Measurements from ENCODE around the gene SCNN1A. TPM values are rescaled to one million over a fixed set of nuclear protein-coding genes. Genes with fewer than 3 reads are reported as not detected.

The SCNN1A gene
- total and polyA plus RNA-seq, 2 of the 4 experiments (the other 2 are of a cell fraction), result 0.41 TPM; not detected in 1

GRCh38 chr12:6374028-6374785 lies 1.2 kb downstream of the SCNN1A start:
- TF ChIP-seq MAFK (IDR thresholded peaks at IDR 0.05; ENCODE audit: low read depth, low read length) (no peak), NFE2L2 (IDR thresholded peaks at IDR 0.05; ENCODE audit: low read depth, low read length) (no peak), RFX5 (IDR thresholded peaks at IDR 0.05; ENCODE audit: low read depth, low read length) (no peak), CTCF (conservative IDR thresholded peaks at IDR 0.05; ENCODE audit: low read depth, low read length) (no peak), FOS (IDR thresholded peaks at IDR 0.05; ENCODE audit: low read depth, low read length) (no peak), CEBPB (IDR thresholded peaks at IDR 0.05; ENCODE audit: low read depth, low read length) (no peak)
- Histone ChIP-seq H3K4me2 (ENCODE audit: low read depth, low read length) (no peak overlapping the region), H3K4me3 (ENCODE audit: insufficient read depth, low read depth, low read length) (no peak overlapping the region), H3K9me3 (ENCODE audit: control insufficient read depth, insufficient read depth, low read length) (no peaks in the 10 kb centered on the region), H3K9me1 (ENCODE audit: insufficient read depth, low read length) (peaks cover 20% of the 10 kb centered on the region), H3K79me1 (ENCODE audit: low read depth in 1 of 2, low read length in 2 of 2) (no peaks in the 10 kb centered on the region; a peak in 1 of 4 replicates), H2AK9ac (replicated peaks; ENCODE audit: low read depth, low read length, poor library complexity) (peak overlapping the region; percentile 55), H4K91ac (ENCODE audit: insufficient read depth, low read depth, low read length) (peak overlapping the region; percentile 40), H3K23ac (ENCODE audit: low read depth, low read length) (no peak overlapping the region), H3K4ac (ENCODE audit: low read depth, low read length) (peak overlapping the region; percentile 43; the same call in 1 of the 2 replicates), H3K36me3 (ENCODE audit: control insufficient read depth, insufficient read depth, low read length) (no peaks in the 10 kb centered on the region), H4K5ac (ENCODE audit: low read depth, low read length) (no peak overlapping the region), H3K14ac (replicated peaks; ENCODE audit: low read depth, low read length) (no peak overlapping the region), H4K8ac (ENCODE audit: low read depth in 2 of 2, low read length in 2 of 2) (no peak overlapping the region), H2AK5ac (ENCODE audit: low read depth, low read length) (peak overlapping the region; percentile 73), H2BK120ac (ENCODE audit: low read depth, low read length) (peak overlapping the region; percentile 94; the same call in 1 of the 2 replicates), H2BK5ac (ENCODE audit: low read depth, low read length, poor library complexity, severe bottlenecking) (no peak overlapping the region), H3K27ac (ENCODE audit: insufficient read depth, low read length) (no peak overlapping the region), H3K18ac (ENCODE audit: low read depth, low read length) (no peak overlapping the region), H3K27me3 (ENCODE audit: control insufficient read depth, insufficient read depth, low read length) (no peaks in the 10 kb centered on the region), H2AFZ (replicated peaks; ENCODE audit: low read length, poor library complexity) (peak overlapping the region; percentile 24), H3K56ac (ENCODE audit: extremely low read depth, insufficient read depth, low read length) (no peak overlapping the region), H2BK15ac (ENCODE audit: low read depth, low read length) (no peak overlapping the region), H4K20me1 (ENCODE audit: insufficient read depth, low read length) (no peaks in the 10 kb centered on the region), H2BK20ac (ENCODE audit: low read depth, low read length) (peak overlapping the region; percentile 54), H3K9ac (ENCODE audit: low read depth, low read length) (no peak overlapping the region), H3K4me1 (ENCODE audit: control insufficient read depth, insufficient read depth, low read length) (peaks cover 33% of the 10 kb centered on the region)
- ChIA-PET POLR2A (ENCODE audit: unreplicated experiment) (no interaction called here), CTCF (interaction anchor here (0.6 to 1.8 kb wide), 2 partner anchors 39 to 282 kb away, joined by 3 to 5 read pairs; no protein-coding TSS in a partner anchor)
- intact Hi-C loops (cut with micrococcal nuclease) (no loop called here), dilution Hi-C loops (cut with HindIII; ENCODE audit: low sequenced_read_pairs, unreplicated experiment) (no loop called here), in situ Hi-C loops (cut with MboI; ENCODE audit: low sequenced_read_pairs) (loop anchor here (5.0 kb wide), 1 partner anchor 37 kb away; no protein-coding TSS in a partner anchor)
- WGBS, 2 experiments (ENCODE audit: extremely low coverage in 2 of 2, insufficient read length in 1 of 2), result 86% methylated on average over 6 of the region's 24 CpGs; no CpG with 5 or more reads in 1 of the 2 experiments
- ATAC-seq (ENCODE audit: low read depth) (no peak), DNase-seq (no peak)
- no TSS peak for BruUV-seq (replicated peaks)

Measured in IMR-90 (cell line).